DOHH2 (cell line): Measurements from ENCODE around the gene SLC2A2.
"Not testable (repeated sequence)": the region's sequence is repeated elsewhere in the genome, so short reads cannot be mapped to it uniquely, and the experiment has no call there.

Source experiments
- H3F3A ChIP-seq: fragments of 200-600 bp; sonication (generic), shearing (Covaris generic); 2 replicates; pipeline ENCODE4 v1.6.0; 2016; ENCODE audit warnings: antibody characterized with exemption, mild to moderate bottlenecking; ENCODE audit not compliant: control insufficient read depth, insufficient read depth
- H3K27ac ChIP-seq: fragments of 200-600 bp; sonication (generic); 2 replicates; pipeline ENCODE4 v1.5.1; 2014; ENCODE audit warnings: low read depth, mild to moderate bottlenecking, low read length, moderate library complexity
- H3K27me3 ChIP-seq: fragments of 200-600 bp; sonication (generic); 2 replicates; pipeline ENCODE4 v1.6.1; 2014; ENCODE audit warnings: mild to moderate bottlenecking, low read length, mixed read lengths; ENCODE audit not compliant: control insufficient read depth
- H3K36me3 ChIP-seq: fragments of 200-600 bp; sonication (generic); 2 replicates; pipeline ENCODE4 v1.6.1; 2014; ENCODE audit warnings: mild to moderate bottlenecking, low read length, moderate library complexity, mixed read lengths; ENCODE audit not compliant: control insufficient read depth
- H3K4me1 ChIP-seq: fragments of 200-600 bp; sonication (generic); 2 replicates; pipeline ENCODE4 v1.6.1; 2014; ENCODE audit warnings: mild to moderate bottlenecking, low read length, mixed read lengths; ENCODE audit not compliant: control insufficient read depth
- H3K4me2 ChIP-seq: fragments of 200-600 bp; sonication (generic); 2 replicates; pipeline ENCODE4 v1.6.0; 2014; ENCODE audit warnings: mild to moderate bottlenecking, low read length, moderate library complexity
- H3K4me3 ChIP-seq: fragments of 200-600 bp; sonication (generic); 2 replicates; pipeline ENCODE4 v1.5.1; 2014; ENCODE audit warnings: mild to moderate bottlenecking, low read length, mixed read lengths
- H3K79me2 ChIP-seq: fragments of 200-600 bp; sonication (generic); 2 replicates; pipeline ENCODE4 v1.6.1; 2014; ENCODE audit warnings: mild to moderate bottlenecking, low read length, mixed read lengths; ENCODE audit not compliant: control insufficient read depth
- H3K9me2 ChIP-seq: fragments of 200-600 bp; sonication (generic); replicated peaks from 2 replicates; pipeline ENCODE4 v1.6.1; 2014; ENCODE audit warnings: mild to moderate bottlenecking, low read length, mixed read lengths; ENCODE audit not compliant: control insufficient read depth
- H3K9me3 ChIP-seq: fragments of 200-600 bp; sonication (generic); 2 replicates; pipeline ENCODE4 v1.6.1; 2014; ENCODE audit warnings: antibody characterized with exemption, low read length, mixed read lengths; ENCODE audit not compliant: control insufficient read depth, insufficient read depth
- H4K20me1 ChIP-seq: fragments of 200-600 bp; sonication (generic); 2 replicates; pipeline ENCODE4 v1.6.0; 2014; ENCODE audit warnings: low read depth, mild to moderate bottlenecking, antibody characterized with exemption, low read length, moderate library complexity; ENCODE audit not compliant: control insufficient read depth, insufficient read depth
- CTCF ChIP-seq: fragments of 200-600 bp; sonication (generic); IDR thresholded peaks from one replicate; pipeline ENCODE4 v1.5.1; 2014; ENCODE audit warnings: antibody characterized with exemption, mild to moderate bottlenecking, low read depth, low read length; ENCODE audit not compliant: poor library complexity, severe bottlenecking
- EZH2phosphoT487 ChIP-seq: fragments of 200-600 bp; sonication (generic); IDR thresholded peaks from 2 replicates; pipeline ENCODE4 v1.6.1; 2017; ENCODE audit warnings: borderline replicate concordance, mild to moderate bottlenecking, antibody characterized with exemption, low read length, moderate library complexity, mixed read lengths

Gene SLC2A2

DNA sequence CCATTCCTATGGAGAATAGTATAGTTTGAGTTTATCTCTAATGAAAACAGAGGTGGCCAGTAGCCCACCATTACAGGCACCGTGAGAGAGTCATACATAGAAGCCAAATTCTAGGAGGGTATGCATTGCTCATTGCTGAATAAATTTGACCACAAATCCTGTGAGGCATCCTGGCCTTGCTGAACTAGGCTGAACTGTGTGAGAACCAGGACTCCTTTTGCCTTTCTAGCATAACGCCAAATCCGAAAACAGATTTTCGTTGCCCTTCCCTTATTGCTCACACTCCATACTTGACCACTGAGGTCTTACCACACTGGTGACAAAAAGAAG, 50.4 kb downstream of the SLC2A2 start:
- Histone ChIP-seq H3K27me3 (no peaks in the 10 kb centered on the region), H3K9me2 (no peaks in the 10 kb centered on the region), H3K27ac (no peak overlapping the region), H4K20me1 (no peaks in the 10 kb centered on the region), H3K4me2 (no peak overlapping the region), H3K79me2 (no peaks in the 10 kb centered on the region), H3K36me3 (no peaks in the 10 kb centered on the region), H3K4me1 (no peaks in the 10 kb centered on the region), H3K9me3 (no peaks in the 10 kb centered on the region), H3K4me3 (no peak overlapping the region), H3F3A (no peaks in the 10 kb centered on the region)
- TF ChIP-seq CTCF, result no peak
- TF ChIP-seq EZH2phosphoT487, result no peak

DNA sequence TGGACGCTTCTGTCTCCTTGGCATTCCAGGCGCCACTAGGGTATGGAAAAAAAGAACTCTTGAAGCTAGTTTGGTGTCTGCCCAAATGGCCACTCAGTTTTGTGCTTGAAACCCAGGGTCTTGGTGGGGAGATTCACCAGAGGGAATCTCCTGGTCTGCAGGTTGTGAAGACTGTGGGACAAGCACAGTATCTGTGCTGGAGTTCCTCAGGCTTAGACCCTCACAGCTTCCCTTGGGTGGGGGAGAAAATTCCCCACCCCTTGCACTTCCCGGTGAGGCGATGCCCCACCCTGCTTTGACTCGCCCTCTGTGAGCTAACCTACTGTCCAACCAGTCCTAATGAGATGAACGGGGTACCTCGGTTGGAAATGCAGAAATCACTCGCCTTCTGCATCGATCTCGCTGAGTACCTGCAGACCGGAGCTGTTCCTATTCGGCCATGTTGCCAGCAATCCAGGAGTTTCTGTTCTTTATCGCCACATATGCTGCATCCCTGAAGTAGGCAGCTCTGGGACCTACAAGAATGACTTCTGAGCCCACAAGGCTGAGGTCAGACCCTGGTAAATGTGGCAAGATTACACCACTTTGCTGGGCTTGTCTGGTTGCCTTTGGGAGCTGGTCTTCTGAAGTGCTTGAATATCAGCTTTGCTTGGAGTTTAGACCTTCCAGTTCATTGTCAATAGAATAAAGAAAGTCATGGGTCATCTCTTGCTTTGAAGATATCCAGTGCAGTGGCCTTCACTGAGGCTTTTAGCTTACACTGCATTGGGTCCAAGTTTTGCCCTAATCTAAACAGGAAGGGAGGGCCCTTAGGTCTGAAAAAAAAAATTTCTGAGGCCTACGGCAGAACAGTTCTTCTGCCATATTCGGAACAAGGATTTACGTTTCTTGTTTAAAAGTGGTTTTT, 51.0 kb downstream of the SLC2A2 start:
- Histone ChIP-seq H3F3A (no peaks in the 10 kb centered on the region), H4K20me1 (no peaks in the 10 kb centered on the region), H3K79me2 (no peaks in the 10 kb centered on the region), H3K27ac (no peak overlapping the region), H3K4me3 (no peak overlapping the region), H3K9me3 (no peaks in the 10 kb centered on the region), H3K9me2 (no peaks in the 10 kb centered on the region), H3K4me1 (no peaks in the 10 kb centered on the region), H3K36me3 (no peaks in the 10 kb centered on the region), H3K27me3 (no peaks in the 10 kb centered on the region), H3K4me2 (no peak overlapping the region)
- TF ChIP-seq CTCF, result no peak
- no peak for TF ChIP-seq EZH2phosphoT487

- Histone ChIP-seq H3K9me2 (no peaks in the 10 kb centered on the region), H4K20me1 (no peaks in the 10 kb centered on the region), H3K27me3 (no peaks in the 10 kb centered on the region), H3K4me1 (no peaks in the 10 kb centered on the region), H3K4me2 (no peak overlapping the region), H3K36me3 (no peaks in the 10 kb centered on the region), H3K79me2 (no peaks in the 10 kb centered on the region), H3F3A (no peaks in the 10 kb centered on the region), H3K9me3 (no peaks in the 10 kb centered on the region), H3K4me3 (no peak overlapping the region), H3K27ac (no peak overlapping the region)
- no peak for TF ChIP-seq EZH2phosphoT487
- TF ChIP-seq CTCF, result no peak
These were observed 51.6 kb downstream of the SLC2A2 start for GRCh38 chr3:170974872-170975271.

GRCh38 chr3:170972917-170973316, 53.6 kb downstream of the SLC2A2 start:
- not testable (repeated sequence) for H3K27ac ChIP-seq, H3K79me2 ChIP-seq, H3K27me3 ChIP-seq, H3K36me3 ChIP-seq, H3K4me3 ChIP-seq, H3F3A ChIP-seq, H3K4me1 ChIP-seq, H4K20me1 ChIP-seq, H3K4me2 ChIP-seq, H3K9me3 ChIP-seq, H3K9me2 ChIP-seq
